SW 1271 (cell line): ENCODE data around the gene NUBPL.
"Not testable (repeated sequence)": the region's sequence is repeated elsewhere in the genome, so short reads cannot be mapped to it uniquely, and the experiment has no call there.

ENCODE experiments used
- DNase-seq, 2 experiments: peaks; one replicate each; lab custom pipeline; 2025; lab: John Stamatoyannopoulos, UW

Gene NUBPL

DNA sequence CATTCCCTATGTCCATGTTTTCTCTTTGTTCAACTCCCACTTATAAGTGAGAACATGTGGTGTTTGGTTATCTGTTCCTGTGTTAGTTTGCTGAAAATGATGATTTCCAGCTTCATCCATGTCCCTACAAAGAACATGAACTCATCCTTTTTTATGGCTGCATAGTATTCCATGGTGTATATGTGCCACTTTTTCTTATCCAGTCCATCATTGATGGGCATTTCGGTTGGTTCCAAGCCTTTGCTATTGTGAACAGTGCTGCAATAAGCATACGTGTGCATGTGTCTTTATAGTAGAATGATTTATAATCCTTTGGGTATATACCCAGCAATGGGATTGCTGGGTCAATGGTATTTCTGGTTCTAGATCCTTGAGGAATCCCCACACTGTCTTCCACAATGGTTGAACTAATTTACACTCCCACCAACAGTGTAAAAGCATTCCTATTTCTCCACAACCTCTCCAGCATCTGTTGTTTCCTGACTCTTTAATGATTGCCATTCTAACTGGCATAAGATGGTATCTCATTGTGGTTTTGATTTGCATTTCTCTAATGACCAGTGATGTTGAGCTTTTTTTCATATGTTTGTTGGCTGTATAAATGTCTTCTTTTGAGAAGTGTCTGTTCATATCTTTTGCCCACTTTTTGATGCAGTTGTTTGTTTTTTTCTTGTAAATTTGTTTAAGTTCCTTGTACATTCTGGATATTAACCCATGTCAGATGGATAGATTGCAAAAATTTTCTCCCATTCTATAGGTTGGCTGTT, 252.7 kb downstream of the NUBPL start:
- not testable (repeated sequence) for DNase-seq

DNA sequence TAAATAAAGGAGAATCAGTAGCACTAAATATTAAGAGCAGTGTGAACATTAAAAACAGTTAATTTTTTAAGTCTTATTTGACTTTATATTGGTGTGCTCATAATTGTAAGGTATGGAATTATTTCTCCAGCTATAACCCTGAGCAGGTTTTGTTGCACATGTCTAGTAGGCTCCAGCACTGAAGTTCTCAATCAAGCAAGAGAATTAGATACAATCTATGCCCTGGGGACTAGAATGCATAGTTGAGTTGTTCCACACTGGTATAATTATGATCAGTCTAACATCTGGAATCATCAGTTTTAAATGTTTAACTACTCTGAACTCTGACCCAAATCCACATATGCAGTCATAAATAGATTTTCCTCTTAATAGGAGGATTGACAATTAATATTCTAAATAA, 258.1 kb downstream of the NUBPL start:
- DNase-seq = no peak

DNA sequence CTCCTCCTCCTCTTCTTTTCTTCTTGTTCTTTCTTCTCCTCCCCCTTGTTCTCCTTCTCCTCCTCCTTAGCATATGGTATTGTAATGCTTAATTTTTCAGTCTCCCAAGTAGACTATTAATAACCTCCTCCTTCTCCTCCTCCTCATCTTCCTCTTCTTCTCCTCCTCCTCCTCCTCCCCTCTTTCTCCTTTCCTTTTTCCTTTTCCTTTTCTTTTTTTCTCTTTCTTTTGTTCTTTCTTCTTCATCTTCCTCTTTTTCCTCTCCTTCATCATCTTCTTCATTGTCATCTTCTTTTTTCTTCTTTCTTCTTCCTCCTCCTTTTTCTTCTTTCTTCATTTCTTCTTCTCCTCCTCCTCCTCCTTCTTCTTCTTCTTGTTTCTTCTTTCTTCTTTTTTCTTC, 264.3 kb downstream of the NUBPL start:
- no peak for DNase-seq

DNA sequence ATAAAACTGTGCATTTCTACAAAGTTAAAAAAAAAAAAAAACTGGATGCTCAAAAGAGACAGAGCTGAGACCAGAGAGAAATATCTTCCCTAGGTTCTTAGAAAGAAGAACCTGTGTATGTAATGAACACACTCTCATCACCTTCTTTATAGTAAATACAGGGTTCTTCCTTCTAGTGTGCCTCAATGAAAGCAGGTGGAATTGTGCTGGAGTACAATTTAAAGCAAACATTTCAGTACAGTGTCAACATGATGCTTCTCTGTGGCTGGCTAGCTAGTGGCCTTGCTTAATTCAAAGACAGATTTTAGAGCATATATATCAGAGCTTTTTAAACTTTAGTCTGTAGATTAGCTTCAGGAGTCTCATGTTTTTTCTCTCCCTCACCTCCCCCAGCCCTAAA, 266.1 kb downstream of the NUBPL start:
- DNase-seq = no peak

- DNase-seq = no peak
Measured at GRCh38 chr14:31828946-31829868, 268.0 kb downstream of the NUBPL start.

GRCh38 chr14:31834616-31835015, 273.4 kb downstream of the NUBPL start:
- DNase-seq = no peak

- no peak for DNase-seq
Measured at GRCh38 chr14:31835049-31835448, 273.8 kb downstream of the NUBPL start.

- no peak for DNase-seq
Measured at GRCh38 chr14:31837031-31837430, 275.8 kb downstream of the NUBPL start.

- DNase-seq = no peak
Measured at GRCh38 chr14:31842899-31843298, 281.7 kb downstream of the NUBPL start.

- DNase-seq = no peak
Measured at GRCh38 chr14:31843361-31844091, 282.3 kb downstream of the NUBPL start.

DNA sequence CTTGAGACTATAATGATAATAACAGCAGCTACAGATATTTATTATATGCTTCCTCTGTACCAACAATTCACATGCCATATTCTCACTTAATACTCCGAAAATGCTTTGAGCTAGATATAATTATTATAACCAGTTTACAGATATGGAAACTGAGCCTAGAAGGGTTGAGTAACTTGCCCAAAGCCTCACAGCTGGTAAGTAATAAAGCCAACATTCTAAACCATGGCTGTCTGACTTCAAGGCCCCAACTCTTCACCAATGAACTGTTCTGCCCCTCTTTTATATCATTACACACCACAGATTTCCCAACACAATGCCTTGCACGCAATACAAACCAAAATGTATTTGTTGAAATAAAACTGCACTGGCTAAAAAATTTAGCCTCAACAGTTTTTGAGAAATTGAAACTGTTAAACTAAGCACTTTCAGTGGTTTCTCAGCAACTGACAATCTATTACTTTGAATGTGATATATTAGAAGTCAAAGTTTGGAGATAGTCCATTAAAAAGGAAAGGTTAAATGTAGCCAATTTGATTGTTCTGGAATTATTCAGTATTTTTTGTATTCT, 293.4 kb downstream of the NUBPL start:
- DNase-seq = no peak

GRCh38 chr14:31855262-31855661, 294.1 kb downstream of the NUBPL start:
- DNase-seq = no peak

- not testable (repeated sequence) for DNase-seq
Measured at GRCh38 chr14:31856003-31856402, 294.8 kb downstream of the NUBPL start.

DNA sequence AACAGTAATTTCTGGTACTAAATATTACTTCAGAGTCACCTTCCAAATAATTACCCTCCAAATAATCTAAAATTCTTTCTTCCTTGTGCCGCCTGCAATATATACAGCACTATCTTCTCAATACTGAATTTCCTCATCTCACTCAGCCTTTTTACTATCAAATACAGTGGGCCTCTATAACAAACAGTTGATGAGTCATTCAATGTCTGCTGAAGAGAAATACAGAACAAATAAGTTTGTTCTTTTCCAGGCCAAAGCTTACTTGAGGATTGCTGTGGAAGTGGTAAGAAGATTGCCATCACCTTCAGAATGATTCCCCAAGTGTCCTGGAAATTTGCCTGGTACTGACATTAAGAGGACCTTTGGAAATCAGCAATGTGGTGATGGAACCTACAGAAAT, 297.7 kb downstream of the NUBPL start:
- DNase-seq = no peak

GRCh38 chr14:31864937-31865855, 304.0 kb downstream of the NUBPL start:
- DNase-seq = no peak

- DNase-seq = no peak
Measured at GRCh38 chr14:31867570-31867969, 306.4 kb downstream of the NUBPL start.

- not testable (repeated sequence) for DNase-seq
Measured at GRCh38 chr14:31868096-31868495, 306.9 kb downstream of the NUBPL start.

DNA sequence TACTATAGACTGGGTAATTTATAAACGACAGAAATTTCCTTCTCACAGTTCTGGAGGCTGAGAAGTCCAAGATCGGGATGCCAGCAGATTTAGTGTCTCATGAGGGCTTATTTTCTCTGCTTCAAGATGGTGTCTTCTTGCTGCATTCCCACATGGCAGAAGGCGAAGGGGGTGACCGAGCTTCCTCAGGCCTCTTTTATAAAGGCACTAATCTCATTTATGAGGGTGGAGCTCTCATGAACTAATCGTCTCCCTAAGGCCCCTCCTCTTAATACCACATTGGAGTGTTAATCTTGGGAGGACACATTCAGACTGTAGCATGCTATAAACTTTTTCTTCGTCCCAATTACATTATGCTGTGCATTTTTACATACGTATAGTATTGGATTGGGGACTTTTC, 315.5 kb downstream of the NUBPL start:
- no peak for DNase-seq

GRCh38 chr14:31877255-31877798, 316.1 kb downstream of the NUBPL start:
- DNase-seq = no peak

- no peak for DNase-seq
Measured at GRCh38 chr14:31879661-31880348, 318.6 kb downstream of the NUBPL start.
